ENCODE data around the gene SLC35G6.
"Not testable (repeated sequence)": the region's sequence is repeated elsewhere in the genome, so short reads cannot be mapped to it uniquely, and the experiment has no call there.

SLC35G6 gene

DNA sequence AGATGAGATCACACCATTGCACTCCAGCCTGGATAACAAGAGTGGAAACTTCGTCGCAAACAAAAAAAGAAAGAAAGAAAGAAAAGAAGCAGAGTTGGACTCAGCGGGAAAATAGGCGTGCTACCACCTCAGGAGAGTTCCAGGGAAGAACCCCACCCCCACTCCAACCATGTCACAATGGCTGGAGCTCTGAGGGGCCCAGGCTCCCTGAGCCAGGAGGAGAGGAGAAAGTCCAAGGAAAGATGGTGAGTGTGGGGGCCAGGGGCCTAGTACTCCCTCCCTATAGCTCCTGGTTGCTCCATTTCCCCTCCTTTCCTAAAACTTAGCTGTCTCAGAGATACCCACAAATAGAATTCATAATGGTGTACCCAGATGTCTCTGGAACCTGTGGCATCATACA lies at the start of gene SLC35G6:
SLC35G6 (plus strand) TSS at position 172 of the 400 bp plus-strand sequence; CDS start at position 243, 71 bp downstream.
- DNase-seq = not testable (repeated sequence)

DNA sequence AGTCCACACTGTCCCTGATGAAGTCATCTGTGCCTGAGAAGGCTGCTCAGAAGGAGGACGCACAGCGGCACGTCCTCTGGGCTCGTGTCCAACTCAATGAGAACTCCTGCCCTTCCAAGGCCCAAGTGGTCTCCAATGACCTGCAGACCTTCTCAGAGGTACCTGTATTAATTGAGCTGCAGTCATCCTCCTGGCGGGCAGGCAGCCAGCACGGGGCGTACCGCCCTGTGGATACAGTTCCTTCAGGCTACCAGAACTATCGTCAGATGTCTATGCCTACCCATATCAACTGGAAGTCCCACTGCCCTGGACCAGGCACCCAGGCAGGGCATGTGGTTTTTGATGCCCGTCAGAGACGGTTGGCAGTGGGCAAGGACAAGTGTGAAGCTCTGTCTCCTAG lies 49.0 kb upstream of the SLC35G6 start:
- DNase-seq = no peak

DNA sequence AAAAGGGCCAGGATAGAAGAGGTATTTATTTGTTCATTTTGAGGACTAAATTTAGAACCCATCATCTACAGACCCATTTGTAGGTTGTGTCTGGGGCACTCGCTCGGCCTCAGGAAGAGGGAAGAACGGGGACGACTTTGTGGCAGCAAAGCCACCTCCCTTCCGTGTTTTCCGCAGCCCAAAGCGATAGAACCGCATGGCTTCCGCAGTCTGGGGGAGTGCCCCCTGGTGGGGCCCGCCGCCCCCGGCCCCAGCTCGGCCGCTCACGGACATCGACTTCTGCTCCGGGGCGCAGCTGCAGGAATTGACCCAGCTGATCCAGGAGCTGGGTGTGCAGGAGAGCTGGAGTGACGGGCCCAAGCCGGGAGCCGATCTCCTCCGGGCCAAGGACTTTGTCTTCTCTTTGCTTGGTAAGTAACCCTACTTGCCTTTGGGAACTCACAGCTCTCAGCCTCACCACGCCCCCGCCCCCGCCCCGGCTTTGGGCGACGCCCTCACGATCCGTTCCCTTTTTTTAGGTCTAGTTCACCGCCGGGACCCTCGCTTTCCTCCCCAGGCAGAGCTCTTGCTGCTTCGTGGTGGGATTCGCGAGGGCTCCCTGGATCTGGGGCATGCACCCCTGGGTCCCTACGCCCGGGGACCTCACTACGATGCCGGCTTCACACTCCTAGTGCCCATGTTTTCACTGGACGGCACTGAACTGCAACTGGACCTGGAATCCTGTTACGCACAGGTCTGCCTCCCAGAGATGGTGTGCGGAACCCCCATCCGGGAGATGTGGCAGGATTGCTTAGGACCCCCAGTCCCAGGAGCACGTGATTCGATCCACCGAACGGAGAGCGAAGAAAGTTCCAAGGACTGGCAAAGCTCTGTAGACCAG lies 45.3 kb upstream of the SLC35G6 start:
- DNase-seq = no peak

DNA sequence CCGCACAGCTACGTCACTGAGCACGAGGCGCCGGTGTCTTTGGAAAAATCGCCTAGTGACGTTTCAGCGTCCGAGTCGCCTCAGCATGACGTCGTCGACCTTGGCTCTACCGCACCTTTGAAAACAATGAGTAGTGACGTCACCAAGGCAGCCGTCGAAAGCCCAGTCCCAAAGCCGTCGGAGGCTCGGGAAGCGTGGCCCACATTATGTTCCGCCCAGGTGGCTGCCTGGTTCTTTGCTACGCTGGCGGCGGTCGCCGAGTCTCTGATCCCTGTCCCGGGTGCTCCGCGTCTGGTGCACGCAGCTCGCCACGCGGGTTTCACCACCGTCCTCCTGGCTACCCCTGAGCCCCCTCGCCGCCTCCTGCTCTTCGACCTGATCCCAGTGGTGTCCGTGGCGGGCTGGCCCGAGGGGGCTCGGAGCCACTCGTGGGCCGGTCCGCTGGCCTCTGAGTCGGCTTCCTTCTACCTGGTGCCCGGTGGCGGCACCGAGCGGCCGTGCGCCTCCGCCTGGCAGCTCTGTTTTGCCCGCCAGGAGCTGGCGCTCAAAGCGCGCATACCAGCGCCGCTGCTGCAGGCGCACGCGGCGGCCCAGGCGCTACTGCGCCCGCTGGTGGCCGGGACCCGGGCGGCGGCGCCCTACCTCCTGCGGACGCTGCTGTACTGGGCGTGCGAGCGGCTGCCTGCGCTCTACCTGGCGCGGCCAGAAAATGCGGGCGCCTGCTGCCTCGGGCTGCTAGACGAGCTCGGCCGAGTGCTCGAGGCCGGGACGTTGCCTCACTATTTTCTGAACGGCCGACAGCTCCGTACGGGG lies 44.5 kb upstream of the SLC35G6 start:
- peak; percentile 67 for DNase-seq

DNA sequence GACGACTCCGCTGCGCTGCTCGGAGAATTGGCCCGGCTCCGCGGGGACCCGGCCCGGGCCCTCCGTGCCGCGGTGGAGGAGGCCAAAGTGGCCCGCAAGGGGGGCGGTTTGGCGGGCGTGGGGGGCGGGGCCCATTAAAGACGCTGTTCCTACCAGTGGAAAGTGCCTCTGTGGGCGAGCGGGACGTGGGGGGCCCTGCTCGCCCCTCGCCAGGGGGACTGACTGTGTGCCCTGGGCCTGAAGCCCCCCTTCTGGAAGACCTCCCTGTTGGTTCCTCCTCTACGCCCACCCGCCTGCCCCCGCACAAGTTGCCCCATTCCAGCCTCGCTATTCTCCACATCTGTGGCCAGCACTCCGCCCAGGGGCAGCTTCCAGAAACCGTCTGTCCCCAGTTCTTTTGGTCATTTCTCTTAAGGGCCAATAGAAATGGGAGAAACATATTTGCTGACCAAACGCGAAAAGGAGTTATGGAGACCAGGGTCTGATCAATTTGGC lies 43.8 kb upstream of the SLC35G6 start:
- DNase-seq = no peak

DNA sequence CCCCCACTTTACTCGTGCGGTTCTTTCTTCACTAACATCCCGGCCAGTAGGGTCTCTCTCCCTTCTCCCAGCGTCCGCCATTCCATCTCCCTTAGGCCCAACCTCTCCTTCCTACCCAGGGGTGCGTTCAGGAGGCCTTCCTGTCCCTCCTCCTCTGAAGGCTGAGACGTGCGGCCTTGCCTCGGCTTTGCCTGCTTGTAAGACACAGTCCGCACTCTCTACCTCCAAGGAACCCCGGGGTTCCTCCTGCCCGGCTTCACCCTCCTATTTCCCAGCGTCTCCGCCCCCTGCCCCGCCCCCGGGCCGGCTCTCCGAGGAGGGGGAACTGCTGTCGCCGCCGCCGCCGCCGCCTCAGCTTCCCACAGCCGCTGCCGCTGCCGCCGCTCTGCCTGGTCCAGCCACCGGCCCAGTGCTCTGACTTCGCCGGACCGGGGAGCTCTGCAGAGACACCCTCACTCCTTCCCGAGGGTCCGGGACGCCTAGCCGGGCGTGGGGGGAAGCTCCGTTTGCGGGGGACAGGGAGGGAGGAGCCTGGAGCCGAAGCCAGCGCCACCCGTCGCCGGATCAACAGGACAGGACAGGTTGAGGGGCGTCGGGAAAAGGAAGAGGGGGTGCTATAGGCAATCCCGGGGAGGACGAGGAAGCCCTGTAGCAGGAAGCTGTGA lies 43.2 kb upstream of the SLC35G6 start:
- DNase-seq = no peak

DNA sequence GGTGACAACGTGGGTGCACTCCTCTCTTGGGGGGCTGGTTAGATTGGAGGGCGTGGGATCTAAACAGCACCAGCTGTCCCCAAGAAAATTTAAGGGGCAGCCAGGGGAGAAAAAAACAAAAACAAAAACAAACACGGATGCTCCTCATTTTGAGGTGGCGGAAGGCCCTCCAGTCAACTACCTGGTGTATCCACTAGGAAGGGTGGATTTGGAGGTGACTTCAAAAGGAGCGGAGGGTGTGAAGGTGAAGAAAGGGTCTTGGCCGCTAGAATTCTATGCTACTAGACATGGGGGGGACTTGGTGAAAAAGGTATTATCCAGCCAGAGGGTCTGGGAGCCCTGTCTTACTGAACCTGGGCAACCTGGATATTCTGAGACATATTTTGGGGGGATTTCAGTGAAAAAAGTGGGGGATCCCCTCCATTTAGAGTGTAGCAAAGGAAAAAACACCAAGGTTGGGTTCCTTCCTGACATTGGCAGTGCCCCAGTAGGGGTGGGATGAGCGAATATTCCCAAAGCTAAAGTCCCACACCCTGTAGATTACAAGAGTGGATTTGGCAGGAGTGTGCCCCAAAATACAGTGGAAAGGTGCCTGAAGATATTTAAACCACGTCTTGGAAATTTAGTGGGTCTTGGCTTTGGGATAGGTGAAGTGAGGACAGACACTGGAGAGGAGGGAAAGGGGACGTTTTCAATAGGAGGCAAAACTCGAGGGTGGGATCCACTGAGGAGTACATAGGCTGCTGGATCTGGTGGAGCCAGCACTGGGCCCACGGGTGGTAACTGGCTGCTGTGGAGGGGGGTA lies 42.4 kb upstream of the SLC35G6 start:
- DNase-seq = no peak

DNA sequence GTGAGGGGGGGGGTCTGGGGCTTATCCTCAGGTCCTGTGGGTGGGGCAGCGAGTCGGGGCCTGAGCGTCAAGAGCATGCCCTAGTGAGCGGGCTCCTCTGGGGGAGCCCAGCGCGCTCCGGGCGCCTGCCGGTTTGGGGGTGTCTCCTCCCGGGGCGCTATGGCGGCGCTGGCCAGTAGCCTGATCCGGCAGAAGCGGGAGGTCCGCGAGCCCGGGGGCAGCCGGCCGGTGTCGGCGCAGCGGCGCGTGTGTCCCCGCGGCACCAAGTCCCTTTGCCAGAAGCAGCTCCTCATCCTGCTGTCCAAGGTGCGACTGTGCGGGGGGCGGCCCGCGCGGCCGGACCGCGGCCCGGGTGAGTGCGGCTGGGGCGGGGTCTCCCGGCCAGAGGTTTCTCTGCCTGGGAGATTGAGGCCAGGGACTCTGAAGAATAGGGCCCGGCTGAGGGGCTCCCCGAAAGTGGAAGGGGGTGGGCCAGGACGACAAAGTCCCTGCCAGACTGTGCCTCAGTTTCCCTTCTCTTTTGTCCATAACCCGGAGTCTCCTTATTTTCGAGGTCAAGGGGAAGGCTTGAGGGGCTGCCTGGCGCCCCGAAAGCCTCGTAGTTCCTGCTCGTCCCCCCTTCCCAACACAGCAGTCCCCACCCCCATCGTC lies 41.7 kb upstream of the SLC35G6 start, which contains the start of gene FGF11:
FGF11 (plus strand) TSS at position 51 of the 651 bp plus-strand sequence; CDS start at position 160, 109 bp downstream.
- DNase-seq = no peak

DNA sequence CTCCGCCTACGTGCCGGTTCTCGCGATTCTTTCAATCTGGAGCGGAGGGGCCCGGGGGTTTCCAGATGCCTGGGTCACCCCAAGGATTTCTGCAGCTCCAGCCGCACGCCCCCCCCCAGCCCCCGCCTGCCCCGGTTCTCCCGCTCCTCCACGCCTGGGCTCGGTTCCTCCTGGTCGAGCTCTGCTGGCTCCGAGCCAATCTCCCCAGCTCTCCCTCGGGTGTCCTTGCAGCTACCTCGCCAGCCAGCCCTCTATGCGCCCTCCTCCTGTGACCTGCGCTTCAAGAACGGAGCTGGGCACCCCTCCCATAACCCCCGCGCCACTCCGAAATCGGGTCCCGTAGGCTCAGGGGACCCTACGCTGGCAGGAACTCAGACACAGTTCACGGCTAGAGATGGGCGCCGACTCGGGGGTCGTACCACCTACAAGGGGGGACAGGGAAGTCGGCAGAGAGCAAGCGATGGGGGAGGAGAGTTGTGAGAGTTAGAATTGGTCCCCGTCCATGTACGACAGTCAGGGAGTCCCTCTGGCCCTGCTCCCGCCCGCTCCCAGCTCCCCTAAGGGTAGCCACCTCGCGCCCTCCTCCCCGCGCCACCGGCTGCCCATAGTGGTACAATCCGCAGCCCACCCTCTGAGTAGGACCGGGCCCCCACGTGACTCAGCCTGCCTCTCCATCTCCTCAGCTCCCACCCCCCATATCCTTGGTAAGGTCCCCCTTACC lies 41.0 kb upstream of the SLC35G6 start:
- peak; percentile 18 for DNase-seq

DNA sequence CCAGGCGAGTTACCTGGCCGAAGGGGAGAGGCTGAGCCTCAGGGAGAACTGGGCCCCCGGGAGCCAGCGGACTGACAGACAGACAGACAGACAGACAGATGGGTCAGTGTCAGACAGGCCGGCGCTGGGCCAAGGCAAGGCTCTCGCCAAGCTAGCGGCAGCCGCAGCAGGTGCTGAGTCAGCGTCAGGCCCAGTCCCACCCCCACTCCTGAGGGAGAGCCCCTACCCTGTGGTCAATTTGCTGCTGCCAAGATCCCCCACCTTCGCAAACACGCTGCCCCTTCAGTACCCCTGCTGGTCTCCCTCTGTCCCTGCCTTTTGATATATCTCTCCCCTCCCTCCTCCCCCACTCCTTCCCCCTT lies 40.4 kb upstream of the SLC35G6 start:
- peak; percentile 35 for DNase-seq

DNA sequence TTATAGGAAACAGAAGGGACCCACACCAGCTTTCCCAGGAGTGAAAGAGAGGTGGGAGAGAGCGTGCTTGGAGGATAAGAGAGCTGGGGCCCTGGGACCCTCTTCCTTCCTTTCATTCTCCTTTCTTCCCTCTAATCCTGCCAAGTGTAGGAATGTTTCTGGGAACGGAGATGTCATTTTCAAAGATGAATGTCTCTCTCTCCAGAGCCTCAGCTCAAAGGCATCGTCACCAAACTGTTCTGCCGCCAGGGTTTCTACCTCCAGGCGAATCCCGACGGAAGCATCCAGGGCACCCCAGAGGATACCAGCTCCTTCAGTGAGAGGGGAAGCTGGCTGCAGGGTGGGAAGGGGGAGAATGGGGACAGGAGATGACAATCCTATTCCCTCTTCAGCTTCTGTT lies 40.0 kb upstream of the SLC35G6 start:
- no peak for DNase-seq

DNA sequence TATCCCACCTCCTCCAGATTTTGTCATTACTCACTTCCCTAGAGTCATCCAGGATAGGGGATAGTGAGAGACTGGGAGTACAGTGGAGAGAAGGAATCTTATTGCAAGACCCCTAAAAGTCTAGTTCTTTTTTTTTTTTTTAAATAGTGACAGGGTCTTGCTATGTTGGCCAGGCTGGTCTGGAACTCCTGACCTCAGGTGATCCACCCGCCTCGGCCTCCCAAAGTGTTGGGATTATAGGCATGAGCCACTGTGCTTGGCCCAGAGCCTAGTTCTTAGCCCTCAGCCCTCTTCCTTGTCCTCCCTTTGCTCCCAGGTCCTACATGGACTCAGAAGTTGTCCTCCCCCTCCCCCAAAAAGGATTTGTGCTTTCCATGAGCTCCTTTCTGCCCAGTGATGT lies 39.1 kb upstream of the SLC35G6 start:
- no peak for DNase-seq

DNA sequence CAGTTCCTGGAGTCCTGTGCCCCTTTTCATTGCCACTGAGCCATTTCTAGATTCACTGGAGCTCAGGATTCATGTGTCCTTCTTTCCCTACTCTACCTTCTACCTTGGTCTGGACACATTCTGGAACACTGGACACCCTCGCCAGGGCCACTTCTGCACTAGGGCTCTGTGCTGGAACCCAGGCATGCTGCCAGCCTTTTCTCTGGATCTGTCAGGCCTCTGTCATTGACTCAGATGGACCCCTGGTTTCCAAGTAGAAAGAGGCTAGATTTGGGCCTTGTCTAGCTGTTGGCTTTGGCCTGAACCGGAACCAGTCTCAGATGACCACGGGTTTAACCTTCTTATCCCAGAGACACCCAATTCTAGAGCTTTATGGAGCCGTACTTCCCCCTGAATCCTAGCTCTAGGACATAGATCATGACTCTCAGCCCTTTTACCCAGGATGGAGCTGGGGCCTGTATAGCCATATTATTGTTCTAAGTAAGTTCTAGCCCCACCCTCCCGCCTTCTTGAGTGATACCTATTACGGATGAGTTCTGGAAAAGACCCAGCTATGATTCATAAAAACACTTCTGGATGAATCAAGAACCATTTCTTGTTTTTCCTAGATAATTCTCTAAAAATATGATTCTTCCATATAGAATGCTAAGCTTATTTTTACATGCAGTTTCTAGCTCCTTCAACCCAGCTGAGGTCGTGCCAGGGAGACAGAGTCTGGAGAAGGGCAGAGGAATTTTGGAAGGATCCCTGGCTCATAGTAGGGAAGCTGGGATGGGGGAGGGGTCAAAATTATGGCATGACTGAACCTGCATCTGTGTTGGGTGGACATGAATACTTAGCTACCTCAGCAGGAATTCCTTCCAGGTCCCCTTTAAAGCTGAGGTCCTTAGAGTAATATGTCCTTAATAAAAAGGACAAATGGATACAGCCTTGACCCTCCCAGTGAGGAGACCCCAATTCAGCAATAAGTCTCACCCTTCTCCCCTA lies 37.5 kb upstream of the SLC35G6 start:
- DNase-seq = peak; percentile 45

DNA sequence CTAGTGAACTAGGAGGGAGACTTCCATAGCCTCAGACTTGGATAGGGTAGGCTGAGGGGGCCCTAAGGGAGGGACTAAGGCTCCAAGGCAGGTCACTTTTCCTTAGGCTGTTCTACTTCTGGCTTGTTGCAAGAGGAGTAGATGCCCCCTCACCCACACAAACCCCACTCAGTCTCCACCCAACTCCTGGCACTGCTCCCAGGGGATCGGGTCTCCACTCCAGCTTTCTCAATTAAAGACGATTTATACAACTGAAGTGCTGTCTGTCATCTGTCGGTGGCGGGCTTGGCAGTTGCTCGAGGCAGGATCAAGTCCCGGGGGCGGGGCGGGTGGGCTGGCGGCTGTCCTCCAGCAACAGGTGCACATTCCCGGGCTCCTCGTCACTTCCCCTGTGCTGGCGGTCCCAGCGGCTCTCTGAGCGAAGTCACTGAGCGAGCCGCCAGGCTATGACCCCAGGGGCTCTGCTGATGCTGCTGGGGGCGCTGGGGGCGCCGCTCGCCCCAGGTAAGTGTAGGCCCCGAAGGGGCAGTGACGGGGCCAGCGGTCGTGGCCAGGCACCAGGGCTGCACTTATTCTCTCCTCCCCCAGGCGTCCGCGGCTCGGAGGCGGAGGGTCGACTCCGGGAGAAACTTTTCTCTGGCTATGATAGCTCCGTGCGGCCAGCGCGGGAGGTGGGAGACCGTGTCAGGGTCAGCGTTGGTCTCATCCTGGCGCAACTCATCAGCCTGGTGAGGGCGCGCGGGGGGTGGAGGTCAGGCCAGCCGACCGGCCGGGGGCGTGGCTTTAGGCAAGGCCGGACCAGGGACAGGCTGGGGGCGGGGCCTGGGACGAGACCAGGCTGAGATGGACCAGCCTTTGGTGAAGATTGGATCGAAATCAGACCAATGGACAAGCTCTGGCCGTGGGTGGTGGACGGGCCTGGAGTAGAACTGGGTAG lies 36.3 kb upstream of the SLC35G6 start, which contains the start of gene CHRNB1:
CHRNB1 (plus strand) TSS at position 380 of the 937 bp plus-strand sequence; CDS start at position 447, 67 bp downstream.
- DNase-seq = peak; percentile 29

DNA sequence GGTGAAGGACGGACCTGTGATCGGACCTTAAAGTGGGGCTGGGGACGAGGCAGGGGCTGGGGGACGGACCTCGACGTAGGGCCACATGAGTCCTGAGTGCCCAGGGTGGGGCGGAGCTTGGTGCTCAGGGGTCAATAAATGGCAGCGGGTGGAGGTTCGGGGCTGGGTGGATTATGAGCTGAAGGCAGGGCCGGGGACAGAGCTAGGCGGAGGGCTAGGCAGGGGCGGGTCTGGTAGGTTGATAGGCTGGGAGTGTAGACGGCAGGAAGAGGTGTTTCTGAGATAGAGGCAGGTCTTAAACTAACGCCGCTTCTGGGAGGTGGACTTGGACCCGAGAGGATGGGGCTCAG lies 35.7 kb upstream of the SLC35G6 start:
- DNase-seq = no peak

DNA sequence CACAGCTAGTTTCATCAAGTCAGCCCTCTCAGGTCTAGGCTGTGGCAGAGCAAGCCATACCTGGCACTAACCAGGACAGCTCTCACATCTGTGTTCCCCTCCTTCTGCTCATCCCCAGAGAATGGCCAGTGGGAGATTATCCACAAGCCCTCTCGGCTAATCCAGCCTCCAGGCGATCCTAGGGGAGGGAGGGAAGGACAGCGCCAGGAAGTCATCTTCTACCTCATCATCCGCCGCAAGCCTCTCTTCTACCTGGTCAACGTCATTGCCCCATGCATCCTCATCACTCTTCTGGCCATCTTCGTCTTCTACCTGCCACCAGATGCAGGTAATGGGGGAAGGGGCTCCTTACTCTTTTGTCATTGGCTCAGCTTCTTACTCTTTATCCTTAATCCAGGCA lies 32.8 kb upstream of the SLC35G6 start:
- DNase-seq = no peak

DNA sequence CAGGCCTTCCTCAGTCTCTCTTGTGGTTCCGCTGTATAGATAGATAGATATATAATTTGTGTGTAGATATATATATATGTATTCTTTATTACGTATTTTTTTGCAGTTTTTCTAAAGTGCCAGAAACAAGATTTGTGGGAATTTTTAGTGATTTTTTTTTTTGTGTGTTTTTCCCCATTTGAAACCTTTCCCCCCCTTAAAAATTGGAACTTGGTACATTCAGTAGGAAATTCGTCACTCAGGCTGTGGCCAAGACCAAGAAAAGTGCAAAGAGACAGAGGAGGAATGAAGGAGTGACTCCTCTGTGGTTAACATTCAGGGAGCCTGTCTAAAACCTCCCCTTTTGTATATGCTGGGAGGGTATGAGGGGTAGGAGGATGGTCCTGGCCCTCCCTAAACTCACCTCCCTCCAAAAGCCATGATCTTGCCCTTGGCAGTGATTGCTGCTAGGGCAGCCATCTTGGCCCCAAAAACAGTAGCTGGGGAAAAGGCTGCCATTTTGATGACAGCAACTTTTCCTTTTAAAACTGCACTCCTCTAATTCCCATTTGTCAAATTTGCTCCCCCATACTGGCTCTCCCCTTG lies 21.2 kb upstream of the SLC35G6 start:
- DNase-seq = no peak
